Central memory CD8-positive, alpha-beta T cell (primary cell): ENCODE measurements around the gene RC3H2.
"Not testable (repeated sequence)": the region's sequence is repeated elsewhere in the genome, so short reads cannot be mapped to it uniquely, and the experiment has no call there.

Experiments
- ATAC-seq: fragments of 150-1000 bp; cut with Tn5 transposase; replicated peaks from 2 replicates; pipeline ENCODE4 v1.10.0; 2022; ENCODE audit warnings: mild to moderate bottlenecking, moderate FRiP score, moderate number of reproducible peaks; ENCODE audit not compliant: poor library complexity, severe bottlenecking; ENCODE audit errors: extremely low read depth
- DNase-seq, 2 donors: peaks; one replicate each; pipeline ENCODE4 v3.0.0; 2021; ENCODE audit warnings: low spot score in 2 of 2
- H3K27ac Mint-ChIP-seq: one replicate; pipeline ENCODE4 v1.8.0; 2022; ENCODE audit warnings: low read depth, mild to moderate bottlenecking, moderate library complexity, mixed read lengths
- H3K27me3 Mint-ChIP-seq: one replicate; pipeline ENCODE4 v1.8.0; 2022; ENCODE audit warnings: mixed read lengths
- H3K36me3 Mint-ChIP-seq: one replicate; pipeline ENCODE4 v1.8.0; 2022; ENCODE audit warnings: mild to moderate bottlenecking, moderate library complexity, mixed read lengths; ENCODE audit not compliant: insufficient read depth
- H3K4me1 Mint-ChIP-seq: one replicate; pipeline ENCODE4 v1.8.0; 2022; ENCODE audit warnings: mixed read lengths
- H3K4me3 Mint-ChIP-seq: one replicate; pipeline ENCODE4 v1.8.0; 2022; ENCODE audit warnings: mild to moderate bottlenecking, moderate library complexity, mixed read lengths
- H3K9me3 Mint-ChIP-seq: one replicate; pipeline ENCODE4 v1.8.0; 2022; ENCODE audit warnings: mixed read lengths

The RC3H2 gene

DNA sequence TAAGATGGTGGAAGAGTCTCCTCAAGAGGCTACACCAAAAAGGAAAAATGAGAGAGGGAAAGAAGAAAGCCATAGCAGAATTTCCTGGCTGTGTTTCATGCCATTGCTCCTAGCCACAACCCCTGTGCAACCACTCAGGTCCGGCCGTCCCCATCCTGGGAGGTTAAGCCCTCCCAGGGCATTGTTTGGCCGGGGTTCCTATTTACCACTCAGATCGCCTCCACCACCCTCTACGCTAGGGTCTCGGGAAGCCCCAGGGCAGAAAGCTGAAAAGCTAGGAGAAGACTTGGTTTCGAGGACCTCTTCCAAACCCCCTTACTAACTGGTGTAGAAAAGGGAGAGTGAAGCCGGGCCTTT, 715 bp downstream of the RC3H2 start:
- Mint-ChIP-seq H3K36me3 (peaks cover 10% of the 10 kb centered on the region), H3K27me3 (no peaks in the 10 kb centered on the region), H3K9me3 (no peaks in the 10 kb centered on the region), H3K4me3 (peak overlapping the region; percentile 91), H3K27ac (peak overlapping the region; percentile 91), H3K4me1 (peaks cover 21% of the 10 kb centered on the region)
- no peak for ATAC-seq
- DNase-seq = peak in 1 of 2 donors; percentile 16

GRCh38 chr9:122900791-122901190, 4.4 kb downstream of the RC3H2 start:
- H3K27ac Mint-ChIP-seq = peak overlapping the region; percentile 85
- DNase-seq (no peak), ATAC-seq (peak; percentile 34)
- peaks cover 25% of the 10 kb centered on the region for H3K36me3 Mint-ChIP-seq
- no peaks in the 10 kb centered on the region for H3K27me3 Mint-ChIP-seq
- peak overlapping the region; percentile 66 for H3K4me3 Mint-ChIP-seq
- H3K4me1 Mint-ChIP-seq = peaks cover 34% of the 10 kb centered on the region
- no peaks in the 10 kb centered on the region for H3K9me3 Mint-ChIP-seq

GRCh38 chr9:122897969-122898368, 7.2 kb downstream of the RC3H2 start:
- peaks cover 33% of the 10 kb centered on the region for H3K36me3 Mint-ChIP-seq
- H3K27me3 Mint-ChIP-seq = no peaks in the 10 kb centered on the region
- DNase-seq = no peak
- peaks cover 31% of the 10 kb centered on the region for H3K4me1 Mint-ChIP-seq
- ATAC-seq = no peak
- H3K4me3 Mint-ChIP-seq = no peak overlapping the region
- H3K9me3 Mint-ChIP-seq = no peaks in the 10 kb centered on the region
- H3K27ac Mint-ChIP-seq = peak overlapping the region; percentile 85

DNA sequence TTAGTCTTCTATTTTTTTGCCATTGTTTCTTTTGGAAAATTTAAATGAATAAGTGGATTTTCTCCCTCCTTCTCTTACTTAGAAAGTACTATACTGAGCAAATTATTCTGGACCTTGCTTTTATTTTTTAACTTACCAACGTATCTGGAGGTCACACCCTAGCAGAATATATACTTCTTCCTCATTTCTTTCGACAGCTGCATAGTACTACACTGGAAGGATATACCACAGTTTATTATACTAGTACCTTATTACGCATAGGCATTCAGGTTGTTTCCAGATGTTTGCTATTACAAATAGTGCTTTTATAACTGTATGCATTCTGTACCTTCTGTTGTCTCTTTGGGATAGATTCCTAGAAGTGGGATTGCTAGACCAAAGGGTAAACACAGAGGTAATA, 16.7 kb downstream of the RC3H2 start:
- Mint-ChIP-seq H3K9me3 (no peaks in the 10 kb centered on the region), H3K4me3 (no peak overlapping the region), H3K27me3 (no peaks in the 10 kb centered on the region), H3K4me1 (no peaks in the 10 kb centered on the region), H3K27ac (no peak overlapping the region), H3K36me3 (peaks cover 58% of the 10 kb centered on the region)
- ATAC-seq = no peak
- DNase-seq = no peak

- Mint-ChIP-seq H3K36me3 (peaks cover 57% of the 10 kb centered on the region), H3K27me3 (no peaks in the 10 kb centered on the region), H3K27ac (no peak overlapping the region), H3K4me1 (no peaks in the 10 kb centered on the region), H3K4me3 (no peak overlapping the region), H3K9me3 (no peaks in the 10 kb centered on the region)
- DNase-seq = no peak
- ATAC-seq = no peak
These were observed 22.0 kb downstream of the RC3H2 start for GRCh38 chr9:122883125-122883524.

GRCh38 chr9:122879443-122879842, 25.7 kb downstream of the RC3H2 start:
- no peak for ATAC-seq
- H3K4me3 Mint-ChIP-seq = no peak overlapping the region
- H3K27ac Mint-ChIP-seq = no peak overlapping the region
- no peak for DNase-seq
- H3K9me3 Mint-ChIP-seq = no peaks in the 10 kb centered on the region
- no peaks in the 10 kb centered on the region for H3K27me3 Mint-ChIP-seq
- peaks cover 75% of the 10 kb centered on the region for H3K36me3 Mint-ChIP-seq
- peaks cover 6% of the 10 kb centered on the region for H3K4me1 Mint-ChIP-seq

DNA sequence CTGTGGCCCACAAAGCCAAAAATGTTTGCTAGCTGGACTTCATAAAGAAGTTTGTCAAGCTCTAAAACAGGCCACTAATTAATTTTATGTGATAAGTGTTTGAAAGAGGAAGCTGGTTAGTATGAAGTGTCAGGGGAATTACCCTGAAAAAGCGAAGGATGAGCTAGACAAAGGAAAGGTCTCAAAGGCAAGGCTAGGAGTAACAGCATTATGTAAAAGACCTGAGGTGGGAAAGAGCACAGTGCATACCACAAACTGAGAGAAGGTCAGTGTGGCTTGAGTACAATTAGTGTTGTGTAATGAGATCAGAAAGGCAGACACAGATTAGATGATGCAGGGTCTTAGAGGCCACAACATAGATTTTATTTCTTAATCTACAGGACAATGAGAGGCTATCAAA, 29.6 kb downstream of the RC3H2 start:
- no peaks in the 10 kb centered on the region for H3K9me3 Mint-ChIP-seq
- ATAC-seq = no peak
- H3K27ac Mint-ChIP-seq = peak overlapping the region; percentile 30
- no peak for DNase-seq
- H3K4me3 Mint-ChIP-seq = no peak overlapping the region
- H3K27me3 Mint-ChIP-seq = no peaks in the 10 kb centered on the region
- H3K4me1 Mint-ChIP-seq = peaks cover 12% of the 10 kb centered on the region
- H3K36me3 Mint-ChIP-seq = peaks cover 74% of the 10 kb centered on the region

GRCh38 chr9:122867276-122867675, 37.9 kb downstream of the RC3H2 start:
- H3K9me3 Mint-ChIP-seq, H3K4me3 Mint-ChIP-seq, H3K27me3 Mint-ChIP-seq, H3K27ac Mint-ChIP-seq, H3K4me1 Mint-ChIP-seq, ATAC-seq, DNase-seq: not testable (repeated sequence)
- H3K36me3 Mint-ChIP-seq = peaks cover 31% of the 10 kb centered on the region

DNA sequence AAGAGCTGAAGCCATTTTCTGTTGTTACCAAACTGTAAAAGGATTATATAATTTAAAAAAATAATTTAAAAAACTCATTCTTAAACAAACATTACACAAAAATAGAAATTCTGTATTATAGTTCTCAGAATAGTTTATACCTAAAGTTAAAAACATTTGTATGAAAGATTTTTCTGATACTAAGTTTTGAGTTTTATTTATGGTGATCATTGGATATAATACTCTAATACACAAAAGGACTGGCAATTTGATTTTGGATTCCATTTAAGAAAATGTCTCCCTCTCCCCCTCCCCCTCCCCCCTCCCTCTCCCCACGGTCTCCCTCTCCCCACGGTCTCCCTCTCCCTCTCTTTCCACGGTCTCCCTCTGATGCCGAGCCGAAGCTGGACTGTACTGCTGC, 39.1 kb downstream of the RC3H2 start:
- no peak overlapping the region for H3K27ac Mint-ChIP-seq
- no peak for ATAC-seq

DNA sequence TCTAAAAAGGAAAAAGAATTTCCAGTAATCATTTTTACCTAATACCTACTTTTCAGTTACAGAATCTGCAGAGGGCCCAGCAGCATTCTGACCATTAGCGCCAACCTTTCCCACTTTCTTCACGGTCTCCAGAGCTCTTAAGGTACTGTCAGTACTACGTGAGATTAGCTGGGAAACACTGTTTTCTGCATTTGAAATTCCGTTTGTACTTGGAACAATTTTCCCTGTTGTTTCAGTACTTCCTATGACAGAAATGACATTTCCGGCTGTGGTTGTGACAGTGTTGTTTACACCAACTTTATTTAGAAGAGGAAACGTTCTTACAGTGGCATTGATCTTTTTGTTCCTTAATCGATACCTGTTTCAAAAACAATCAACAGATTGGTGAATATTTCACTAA, 39.9 kb downstream of the RC3H2 start:
- no peak for DNase-seq
- no peak overlapping the region for H3K27ac Mint-ChIP-seq
- no peaks in the 10 kb centered on the region for H3K9me3 Mint-ChIP-seq
- peaks cover 22% of the 10 kb centered on the region for H3K36me3 Mint-ChIP-seq
- no peak for ATAC-seq
- no peaks in the 10 kb centered on the region for H3K4me1 Mint-ChIP-seq
- no peaks in the 10 kb centered on the region for H3K27me3 Mint-ChIP-seq
- H3K4me3 Mint-ChIP-seq = no peak overlapping the region

More for the DNA sequence above, 39.1 kb downstream of the RC3H2 start:
- no peaks in the 10 kb centered on the region for H3K9me3 Mint-ChIP-seq
- no peak for DNase-seq
- H3K27me3 Mint-ChIP-seq = no peaks in the 10 kb centered on the region
- no peaks in the 10 kb centered on the region for H3K4me1 Mint-ChIP-seq
- no peak overlapping the region for H3K4me3 Mint-ChIP-seq
- peaks cover 24% of the 10 kb centered on the region for H3K36me3 Mint-ChIP-seq

GRCh38 chr9:122863407-122863806, 41.8 kb downstream of the RC3H2 start:
- H3K4me3 Mint-ChIP-seq = no peak overlapping the region
- no peak for DNase-seq
- no peaks in the 10 kb centered on the region for H3K9me3 Mint-ChIP-seq
- H3K4me1 Mint-ChIP-seq = no peaks in the 10 kb centered on the region
- peak overlapping the region; percentile 21 for H3K27ac Mint-ChIP-seq
- no peak for ATAC-seq
- H3K27me3 Mint-ChIP-seq = no peaks in the 10 kb centered on the region
- peaks cover 23% of the 10 kb centered on the region for H3K36me3 Mint-ChIP-seq

- ATAC-seq (no peak), DNase-seq (no peak)
- Mint-ChIP-seq H3K4me3 (no peak overlapping the region), H3K27ac (no peak overlapping the region), H3K4me1 (no peaks in the 10 kb centered on the region), H3K9me3 (no peaks in the 10 kb centered on the region), H3K27me3 (no peaks in the 10 kb centered on the region), H3K36me3 (peaks cover 44% of the 10 kb centered on the region)
These were observed 44.6 kb downstream of the RC3H2 start for GRCh38 chr9:122860319-122861142.

DNA sequence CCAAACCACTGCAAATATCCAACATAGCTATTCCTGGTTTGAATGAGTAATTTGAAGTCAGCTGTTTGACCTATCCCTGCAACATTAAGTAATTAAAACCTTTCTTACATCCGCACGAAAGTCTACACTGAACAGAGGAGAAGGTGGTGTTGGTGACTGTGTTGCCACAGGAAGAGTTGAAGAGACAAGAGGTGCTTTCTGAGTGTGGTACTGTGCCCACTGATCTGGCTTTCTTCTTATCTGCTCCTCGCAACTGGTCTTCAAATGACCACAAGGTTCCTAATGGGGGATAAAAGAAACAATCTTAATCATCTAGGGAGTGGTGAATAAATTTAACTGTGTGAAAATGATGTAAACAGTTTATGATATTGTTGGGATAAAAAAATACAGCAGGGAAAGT, 47.3 kb downstream of the RC3H2 start:
- Mint-ChIP-seq H3K27ac (no peak overlapping the region), H3K36me3 (peaks cover 58% of the 10 kb centered on the region), H3K4me3 (no peak overlapping the region), H3K4me1 (no peaks in the 10 kb centered on the region), H3K27me3 (no peaks in the 10 kb centered on the region), H3K9me3 (no peaks in the 10 kb centered on the region)
- DNase-seq (no peak), ATAC-seq (no peak)
